ENCODE data around the gene C1QC.
"Not testable (repeated sequence)": the region's sequence is repeated elsewhere in the genome, so short reads cannot be mapped to it uniquely, and the experiment has no call there.

Gene C1QC

DNA sequence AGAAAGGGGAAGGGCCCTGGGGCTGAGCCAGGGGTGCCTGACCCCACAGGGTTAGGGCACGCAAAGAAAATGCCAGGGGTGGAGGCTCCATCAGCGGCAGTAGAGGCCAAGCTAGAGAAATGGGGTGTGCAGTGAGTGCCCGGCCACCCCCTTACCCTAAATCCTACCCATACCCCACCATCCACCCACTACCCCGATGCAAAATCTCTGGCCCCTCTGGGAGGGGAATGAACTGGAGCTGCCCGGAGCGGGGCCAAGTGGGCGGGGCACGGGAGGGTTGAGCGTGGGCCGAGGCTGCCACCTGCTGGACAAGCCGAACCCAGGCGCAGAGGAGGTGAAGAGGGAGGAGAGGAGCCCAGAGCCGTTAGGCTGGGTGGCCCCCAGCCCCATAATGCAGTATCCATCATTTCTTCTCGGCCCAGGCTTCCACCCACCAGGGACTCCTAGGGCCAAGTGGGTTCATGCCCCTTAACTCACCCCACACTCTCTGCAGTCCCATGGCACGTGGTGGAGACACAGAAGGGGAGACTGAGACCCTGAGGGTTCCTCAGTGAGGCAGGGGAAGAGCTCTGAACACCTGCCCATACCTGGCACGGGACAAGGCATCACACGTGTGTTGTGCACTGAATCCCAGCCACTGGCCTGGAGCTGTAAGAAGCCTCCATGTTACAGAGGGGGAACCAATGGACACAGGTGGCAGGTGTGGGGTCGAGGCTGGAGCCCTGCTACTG is 1.4 kb upstream of the C1QC start:
- no peak overlapping the region for H3K4me3 ChIP-seq (ENCODE audit: low read depth, low read length)

DNA sequence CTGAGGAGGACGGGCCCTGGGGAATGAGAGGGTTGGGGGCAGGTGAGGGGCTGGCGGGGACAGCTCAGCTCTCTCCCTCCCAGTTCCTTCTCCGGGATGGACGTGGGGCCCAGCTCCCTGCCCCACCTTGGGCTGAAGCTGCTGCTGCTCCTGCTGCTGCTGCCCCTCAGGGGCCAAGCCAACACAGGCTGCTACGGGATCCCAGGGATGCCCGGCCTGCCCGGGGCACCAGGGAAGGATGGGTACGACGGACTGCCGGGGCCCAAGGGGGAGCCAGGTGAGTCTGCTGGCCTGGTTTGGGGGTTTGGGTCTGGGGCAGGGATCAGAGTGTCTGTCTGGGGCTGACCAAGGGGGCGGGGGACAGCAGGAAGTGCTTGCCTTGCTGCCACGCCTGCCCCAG is 495 bp downstream of the C1QC start:
- H3K4me3 ChIP-seq (ENCODE audit: low read depth, low read length), result no peak overlapping the region
- DNase-seq (ENCODE audit: low read depth), result no peak

More for the DNA sequence above, 1.4 kb upstream of the C1QC start:
- DNase-seq (ENCODE audit: low read depth), result no peak

DNA sequence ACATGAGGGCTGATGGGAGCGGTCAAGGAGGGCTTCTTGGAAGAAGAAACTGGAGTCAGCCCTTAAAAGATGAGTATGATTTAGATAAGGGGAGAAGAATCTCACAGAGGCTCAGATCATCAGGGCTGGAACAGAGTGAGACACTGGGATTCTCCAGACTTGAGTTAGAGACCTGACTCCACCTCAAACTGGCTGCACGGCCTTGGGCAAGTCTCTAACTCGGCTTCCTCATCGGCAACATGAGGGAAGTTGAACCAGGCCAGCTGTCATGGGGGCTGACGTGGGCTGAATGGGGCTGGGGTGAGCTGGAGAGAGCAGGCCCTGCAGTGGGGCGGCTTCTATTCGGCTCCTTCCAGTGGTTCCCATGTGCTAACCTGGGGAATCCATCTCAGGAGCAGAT is 2.5 kb downstream of the C1QC start:
- H3K4me3 ChIP-seq (ENCODE audit: low read depth, low read length), result no peak overlapping the region
- DNase-seq (ENCODE audit: low read depth), result no peak

DNA sequence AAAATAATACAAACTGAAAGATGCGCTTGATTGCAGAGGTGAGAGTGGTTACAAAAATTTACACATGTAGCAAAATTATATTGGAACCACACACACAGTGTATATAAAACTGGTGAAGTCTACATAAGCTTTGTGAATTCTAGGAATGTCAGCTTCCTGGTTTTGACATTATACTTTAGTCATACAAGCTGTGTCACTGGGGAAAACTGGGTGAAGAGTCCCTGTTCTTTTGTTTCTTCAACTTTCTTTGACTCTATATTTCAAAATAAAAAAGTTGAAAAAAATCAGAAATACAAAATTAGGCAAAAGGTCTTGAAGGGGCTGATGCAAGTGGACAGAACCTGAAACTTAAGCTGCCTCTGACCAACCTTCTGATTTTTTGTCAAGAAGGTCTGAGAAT is 3.0 kb downstream of the C1QC start:
- DNase-seq (ENCODE audit: low read depth), result no peak
- H3K4me3 ChIP-seq (ENCODE audit: low read depth, low read length), result no peak overlapping the region

DNA sequence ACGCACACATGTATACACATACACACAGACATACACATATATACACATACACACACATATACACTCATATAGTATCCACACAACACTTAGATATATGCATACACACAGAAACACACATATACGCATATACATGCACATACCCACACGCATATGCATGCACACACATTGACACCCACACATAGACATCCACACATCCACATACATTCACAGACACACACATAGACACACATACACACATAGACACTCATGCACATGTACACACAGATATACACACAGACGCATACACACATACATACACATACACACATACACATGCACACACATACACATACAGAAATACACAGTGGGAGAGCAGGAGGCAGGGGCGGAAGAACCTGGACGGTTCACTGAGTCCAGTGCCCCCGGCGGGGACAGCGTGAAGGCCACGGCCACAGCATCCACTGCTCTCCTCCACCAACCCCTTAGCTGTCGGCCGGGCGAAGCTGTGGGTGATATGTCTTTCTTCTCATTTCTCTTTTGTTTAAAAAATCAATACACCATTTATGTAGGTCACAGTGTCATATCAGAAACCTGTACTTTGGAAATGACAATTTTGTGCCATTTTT is 6.8 kb downstream of the C1QC start:
- no peak for DNase-seq (ENCODE audit: low read depth)
- H3K4me3 ChIP-seq (ENCODE audit: low read depth, low read length), result no peak overlapping the region

DNA sequence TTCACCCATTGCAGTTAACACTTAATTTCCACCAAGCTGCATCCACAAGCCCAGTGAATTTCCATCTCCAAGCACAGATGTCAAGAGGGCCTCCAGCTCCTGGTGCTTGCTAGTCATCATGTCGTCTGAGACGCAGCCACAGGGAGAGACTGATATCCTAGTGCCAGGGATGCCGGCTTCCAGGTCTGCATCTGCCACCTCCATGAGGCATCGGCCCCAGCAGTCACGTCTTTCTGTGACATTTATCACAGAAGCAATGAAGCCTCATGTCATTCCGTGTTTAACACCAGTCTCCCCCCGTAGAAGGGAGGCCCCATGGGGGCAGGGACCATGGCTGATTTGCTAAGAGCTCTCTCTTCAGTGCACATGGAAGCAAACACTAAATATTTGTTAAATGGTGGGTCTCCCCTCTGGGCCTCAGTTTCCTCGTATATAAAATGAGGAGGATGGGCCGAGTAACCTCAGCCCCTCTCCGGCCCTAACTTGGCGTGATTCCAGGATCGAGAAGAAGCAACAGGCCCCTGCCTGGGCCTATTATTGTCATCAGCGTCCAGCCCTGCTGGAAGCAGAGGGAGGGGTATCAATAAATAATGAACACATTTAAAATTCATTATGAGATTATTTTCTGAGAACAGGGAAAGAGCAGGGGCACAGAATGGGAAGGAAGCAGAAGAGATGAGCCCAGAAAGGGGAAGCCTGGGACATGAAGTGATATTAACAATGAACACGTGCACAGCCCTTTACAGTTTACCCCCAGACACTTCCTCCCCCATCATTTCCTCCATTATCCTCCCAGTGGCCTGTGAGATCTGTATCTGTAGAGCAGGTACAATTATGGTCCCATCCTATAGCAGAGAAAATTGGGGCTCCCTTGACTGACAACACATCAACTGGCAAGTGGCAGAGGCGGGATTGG is 8.8 kb downstream of the C1QC start:
- H3K4me3 ChIP-seq (ENCODE audit: low read depth, low read length), result no peak overlapping the region
- no peak for DNase-seq (ENCODE audit: low read depth)

DNA sequence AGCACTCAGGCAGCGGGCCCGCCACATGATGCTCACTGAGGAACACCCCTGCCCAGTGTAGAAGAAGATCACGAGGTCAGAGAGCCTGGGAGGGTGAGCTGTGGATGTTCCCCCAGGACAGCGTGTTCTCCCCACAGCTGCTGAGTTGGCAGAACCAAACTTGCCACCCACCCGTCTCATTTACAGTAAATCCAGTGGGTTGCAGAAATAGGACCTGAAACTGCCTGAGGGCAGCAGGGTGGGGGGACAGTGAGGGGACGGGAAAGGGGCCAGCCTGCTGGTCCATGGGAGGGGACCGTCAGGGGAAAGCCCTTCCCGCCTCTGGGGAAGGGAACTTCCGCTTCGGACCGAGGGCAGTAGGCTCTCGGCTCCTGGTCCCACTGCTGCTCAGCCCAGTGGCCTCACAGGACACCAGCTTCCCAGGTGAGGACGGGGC is 9.5 kb downstream of the C1QC start, which contains the start of gene C1QB:
TSS of gene C1QB (plus strand) at position 356 of the 436 bp plus-strand sequence. CDS start 6,227 bp downstream, outside the sequence.
- DNase-seq (ENCODE audit: low read depth), result no peak
- H3K4me3 ChIP-seq (ENCODE audit: low read depth, low read length), result no peak within 1 kb of the TSS

DNA sequence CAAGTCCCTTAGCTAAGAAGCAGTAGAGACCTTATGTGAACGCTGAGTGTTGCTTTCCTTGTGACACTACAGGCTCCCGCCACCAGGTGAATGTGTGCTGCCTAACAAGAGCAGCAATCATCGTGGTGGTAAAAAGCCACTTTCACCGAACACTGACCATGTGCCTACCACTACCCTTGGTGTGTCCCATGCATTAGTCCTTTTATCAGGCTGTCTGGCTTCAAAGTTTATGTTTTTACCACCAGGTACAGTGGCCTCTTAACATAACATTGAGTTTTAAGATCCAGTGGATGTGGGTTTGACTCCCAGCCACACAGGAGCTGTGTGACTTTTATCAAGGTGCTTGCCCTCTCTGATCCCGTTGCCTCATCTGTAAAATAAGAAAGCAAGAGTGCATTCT is 11.3 kb downstream of the C1QC start:
- H3K4me3 ChIP-seq (ENCODE audit: low read depth, low read length), result no peak overlapping the region
- no peak for DNase-seq (ENCODE audit: low read depth)

DNA sequence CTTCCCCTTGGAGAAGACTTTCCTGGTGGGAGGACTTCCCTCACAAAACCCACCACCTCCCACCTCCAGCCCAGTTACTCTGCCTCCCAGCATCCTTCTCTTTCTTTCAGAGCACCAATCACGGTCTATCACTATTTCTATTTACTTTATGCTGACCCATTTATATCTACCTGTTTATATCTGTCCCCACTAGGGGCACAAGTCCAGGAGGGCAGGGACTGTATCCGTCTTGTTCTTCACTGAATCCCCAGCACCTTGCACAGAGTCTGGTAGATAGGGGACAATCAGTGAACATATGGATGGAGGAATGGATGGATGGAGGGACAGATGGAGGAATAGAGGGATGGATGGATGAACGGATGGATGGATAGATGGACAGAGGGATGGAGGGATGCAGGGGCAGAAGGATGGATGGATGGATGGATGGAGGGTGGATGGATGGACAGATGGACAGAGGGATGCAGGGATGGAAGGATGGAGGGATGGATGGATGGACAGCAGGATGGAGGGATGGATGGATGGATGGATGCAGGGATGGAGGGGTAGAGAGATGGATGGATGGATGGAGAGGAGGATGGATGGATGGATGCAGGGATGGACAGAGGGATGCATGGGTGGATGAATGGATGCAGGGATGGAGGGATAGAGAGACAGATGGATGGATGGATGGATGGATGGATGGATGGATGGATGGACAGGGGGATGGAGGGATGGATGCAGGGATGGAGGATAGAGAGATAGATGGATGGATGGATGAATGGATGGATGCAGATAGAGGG is 15.1 kb downstream of the C1QC start:
- H3K4me3 ChIP-seq (ENCODE audit: low read depth, low read length), result no peak overlapping the region
- no peak for DNase-seq (ENCODE audit: low read depth)

DNA sequence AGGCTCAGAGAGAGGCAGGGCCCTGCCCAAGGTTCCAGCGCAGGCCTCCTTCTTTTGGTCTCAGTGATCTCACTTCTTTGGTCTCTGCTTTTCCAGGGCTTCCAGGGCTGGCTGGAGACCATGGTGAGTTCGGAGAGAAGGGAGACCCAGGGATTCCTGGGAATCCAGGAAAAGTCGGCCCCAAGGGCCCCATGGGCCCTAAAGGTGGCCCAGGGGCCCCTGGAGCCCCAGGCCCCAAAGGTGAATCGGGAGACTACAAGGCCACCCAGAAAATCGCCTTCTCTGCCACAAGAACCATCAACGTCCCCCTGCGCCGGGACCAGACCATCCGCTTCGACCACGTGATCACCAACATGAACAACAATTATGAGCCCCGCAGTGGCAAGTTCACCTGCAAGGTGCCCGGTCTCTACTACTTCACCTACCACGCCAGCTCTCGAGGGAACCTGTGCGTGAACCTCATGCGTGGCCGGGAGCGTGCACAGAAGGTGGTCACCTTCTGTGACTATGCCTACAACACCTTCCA is 17.3 kb downstream of the C1QC start:
- no peak overlapping the region for H3K4me3 ChIP-seq (ENCODE audit: low read depth, low read length)
- no peak for DNase-seq (ENCODE audit: low read depth)

DNA sequence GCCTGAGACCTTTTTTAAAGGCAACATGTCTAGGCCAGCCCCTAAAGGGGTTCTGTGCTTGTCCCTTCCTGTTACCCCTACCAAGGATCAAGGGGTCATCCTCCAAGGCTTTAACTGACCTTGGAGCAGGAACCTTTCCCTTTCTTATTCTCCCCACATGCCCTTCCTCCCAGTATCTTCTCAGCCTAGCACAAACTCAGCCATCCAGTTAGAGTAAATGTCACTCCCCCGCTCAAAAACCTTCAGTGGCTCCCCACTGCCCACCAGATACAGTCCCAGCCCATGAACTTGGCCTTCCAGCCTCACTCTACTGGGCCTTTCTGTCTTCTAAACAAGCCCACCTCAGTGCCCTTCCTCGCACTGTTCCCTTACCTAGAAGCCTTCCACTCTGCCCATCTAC is 18.4 kb downstream of the C1QC start:
- DNase-seq (ENCODE audit: low read depth), result no peak
- H3K4me3 ChIP-seq (ENCODE audit: low read depth, low read length), result no peak overlapping the region

DNA sequence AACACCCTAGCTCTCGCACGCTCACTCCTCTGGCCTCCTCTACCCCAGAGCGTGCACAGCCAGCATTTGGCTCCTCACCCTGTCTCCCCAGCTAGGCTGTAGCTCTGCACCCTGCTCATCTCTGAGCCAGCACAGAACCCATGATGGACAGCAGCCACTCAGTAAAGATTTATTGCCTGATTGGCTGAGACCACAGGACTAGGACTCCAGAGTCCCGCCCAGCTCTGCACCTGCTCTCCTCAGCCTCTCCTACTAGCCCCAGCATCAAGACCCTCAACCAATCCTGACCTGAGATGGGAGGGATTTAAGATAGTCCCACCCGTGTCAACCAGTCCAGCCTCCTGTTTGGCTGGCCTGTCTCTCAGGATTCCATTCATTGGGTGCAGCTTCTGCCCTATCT is 18.9 kb downstream of the C1QC start:
- H3K4me3 ChIP-seq (ENCODE audit: low read depth, low read length), result no peak overlapping the region
- no peak for DNase-seq (ENCODE audit: low read depth)

DNA sequence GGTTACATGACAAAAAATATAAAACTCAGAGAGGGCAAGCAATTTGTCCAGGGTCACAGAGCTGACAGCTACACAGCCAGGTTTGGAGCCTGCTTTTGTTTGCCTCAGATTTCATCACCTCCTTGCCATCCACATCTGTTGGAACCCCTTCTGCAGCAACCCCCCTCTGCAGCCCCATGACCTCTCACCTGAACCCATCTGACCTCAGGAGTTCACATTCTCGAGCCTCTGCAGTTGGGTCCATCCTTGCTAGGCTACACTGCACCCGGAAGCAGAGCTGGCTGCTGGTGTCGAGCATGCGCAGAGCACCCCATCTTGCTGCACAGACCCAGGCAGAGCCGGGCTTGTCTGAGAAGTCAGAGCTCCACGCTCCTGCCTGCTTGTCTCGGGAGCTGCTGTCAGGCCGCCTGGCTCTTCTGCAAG is 19.6 kb downstream of the C1QC start:
- DNase-seq (ENCODE audit: low read depth), result no peak
- no peak overlapping the region for H3K4me3 ChIP-seq (ENCODE audit: low read depth, low read length)

DNA sequence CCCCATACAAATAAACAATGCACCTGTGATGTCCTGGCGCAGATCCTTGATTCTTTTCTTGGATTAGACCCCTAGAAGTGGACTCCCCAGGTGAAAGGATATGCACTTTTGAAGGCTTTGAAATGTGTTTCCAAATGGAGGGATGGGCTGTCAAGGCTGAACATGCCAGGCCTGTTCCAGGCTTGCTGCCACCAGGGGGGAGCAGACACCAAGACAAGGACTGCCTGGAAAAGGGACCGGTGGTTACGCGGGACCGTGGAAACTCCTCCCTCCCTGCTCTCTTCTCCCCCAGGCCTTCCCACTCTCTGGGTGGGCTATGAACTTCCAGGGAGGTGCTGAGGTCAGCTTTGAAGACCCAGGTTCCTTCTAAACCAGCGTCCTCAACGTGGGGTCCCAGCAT is 22.3 kb downstream of the C1QC start:
- H3K4me3 ChIP-seq (ENCODE audit: low read depth, low read length), result no peak overlapping the region
- no peak for DNase-seq (ENCODE audit: low read depth)

DNA sequence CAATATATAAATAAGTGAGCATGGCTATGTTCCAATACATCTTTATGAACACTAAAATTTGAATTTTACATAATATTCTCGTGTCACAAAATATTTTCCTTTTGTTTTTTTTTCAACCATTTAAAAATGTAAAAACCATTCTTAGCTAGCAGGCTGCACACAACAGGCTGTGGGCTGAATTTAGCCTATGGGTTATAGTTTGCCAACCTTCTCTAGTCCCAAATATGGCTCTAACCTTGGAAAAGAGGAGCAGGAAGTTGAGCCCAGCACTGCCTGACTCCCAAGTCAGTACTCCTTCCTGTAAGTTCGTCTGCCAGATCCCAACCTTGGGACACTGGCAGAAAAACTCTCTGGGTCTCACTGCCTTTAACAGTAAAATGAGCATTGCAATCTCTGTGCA is 23.0 kb downstream of the C1QC start:
- DNase-seq (ENCODE audit: low read depth), result no peak
- H3K4me3 ChIP-seq (ENCODE audit: low read depth, low read length), result no peak overlapping the region

DNA sequence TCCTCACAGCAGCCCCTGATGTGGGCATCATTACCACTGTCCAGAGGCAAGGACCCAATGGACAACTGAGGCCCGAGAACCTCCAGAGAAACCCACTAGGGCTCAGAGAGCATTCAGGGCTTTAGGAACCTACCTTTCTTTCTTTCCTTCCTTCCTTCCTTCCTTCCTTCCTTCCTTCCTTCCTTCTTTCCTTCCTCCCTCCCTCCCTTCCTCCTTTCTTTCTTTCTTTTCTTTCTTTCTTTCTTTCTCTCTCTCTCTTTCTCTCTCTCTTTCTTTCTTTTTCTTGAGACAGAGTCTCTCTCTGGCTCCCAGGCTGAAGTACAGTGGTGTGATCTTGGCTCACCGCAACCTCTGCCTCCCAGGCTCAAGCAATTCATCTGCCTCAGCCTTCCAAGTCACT is 25.4 kb downstream of the C1QC start:
- not testable (repeated sequence) for DNase-seq (ENCODE audit: low read depth); H3K4me3 ChIP-seq (ENCODE audit: low read depth, low read length)

DNA sequence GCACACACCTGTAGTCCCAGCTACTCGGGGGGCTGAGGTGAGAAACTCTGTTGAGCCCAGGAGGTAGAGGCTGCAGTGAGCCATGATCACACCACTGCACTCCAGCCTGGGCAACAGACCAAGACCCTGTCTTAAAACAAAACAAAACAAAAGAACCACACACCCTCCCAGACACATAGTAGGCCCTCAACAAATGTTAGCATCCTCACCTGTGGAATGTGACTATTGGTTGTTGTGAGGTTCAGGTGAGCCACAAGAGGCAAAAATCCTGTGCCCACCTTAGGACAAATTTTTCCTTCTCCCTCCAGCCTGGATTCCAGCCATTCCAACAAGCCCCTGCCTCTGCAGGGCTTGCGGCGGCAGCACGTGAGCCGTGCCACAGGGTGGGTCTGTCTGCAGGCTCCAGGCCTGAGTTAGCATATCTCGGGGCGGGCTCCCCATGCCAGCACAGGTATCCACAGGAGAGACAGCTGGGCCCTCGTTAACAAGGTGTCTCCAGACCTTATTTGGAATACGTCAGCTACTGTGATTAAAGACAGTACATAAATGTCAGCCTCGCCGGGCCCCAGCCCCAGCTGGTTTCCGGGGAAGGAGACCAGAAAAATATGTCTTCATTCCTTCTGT is 27.0 kb downstream of the C1QC start:
- no peak for DNase-seq (ENCODE audit: low read depth)
- no peak overlapping the region for H3K4me3 ChIP-seq (ENCODE audit: low read depth, low read length)

DNA sequence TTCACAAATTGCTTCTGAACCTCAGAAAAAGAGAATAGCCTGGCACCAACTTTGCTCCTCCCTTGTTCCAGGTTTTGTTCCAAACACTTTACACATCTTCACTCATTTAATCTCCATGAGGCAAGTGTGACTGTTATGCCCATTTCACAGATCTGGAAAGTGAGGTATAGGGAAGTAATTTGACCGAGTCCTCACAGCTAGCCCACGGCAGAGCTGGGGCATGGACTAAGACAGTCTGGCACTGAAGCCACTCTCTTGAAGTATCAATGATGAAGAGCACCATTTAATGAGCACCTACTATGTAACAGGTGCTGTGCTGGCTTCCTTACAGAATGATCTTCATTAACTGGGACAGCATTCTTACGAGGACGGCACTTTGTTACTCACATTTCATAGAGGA is 28.6 kb downstream of the C1QC start:
- no peak overlapping the region for H3K4me3 ChIP-seq (ENCODE audit: low read depth, low read length)
- no peak for DNase-seq (ENCODE audit: low read depth)

Data from skeletal muscle cell (primary cell).